Measurements from ENCODE around the gene MYH2. TPM values are rescaled to one million over a fixed set of nuclear protein-coding genes. Genes with fewer than 3 reads are reported as not detected.

Gene MYH2
- 42.5 TPM for total RNA-seq
- 10 to 100 TPM in 7 of 8 donors, 1 to 10 TPM in 1; 4.1 to 53.3 (median 25.7) TPM for polyA plus RNA-seq (ENCODE audit: insufficient read depth in 1 of 8, insufficient read length in 8 of 8, low replicate concordance in 1 of 8)
- long read RNA-seq, donor 1, partial matches to known transcripts: 13 of 13 reads
- long read RNA-seq, donor 1, other reads (novel, unspliced or antisense): 0 of 13 reads
- long read RNA-seq, donor 2: 0 reads
- long read RNA-seq, donor 3: 0 reads
- long read RNA-seq, donor 4: 0 reads
- long read RNA-seq, donor 5, partial matches to known transcripts: 10 of 11 reads
- long read RNA-seq, donor 5, other reads (novel, unspliced or antisense): 0 of 11 reads
- long read RNA-seq, donor 6: 0 reads
- long read RNA-seq, donor 7: 0 reads
- long read RNA-seq, donor 8, partial matches to known transcripts: 17 of 17 reads
- long read RNA-seq, donor 8, other reads (novel, unspliced or antisense): 0 of 17 reads
- long read RNA-seq, donor 9, full-length matches to known transcripts: 1 of 1 reads
- long read RNA-seq, donor 9, partial matches to known transcripts: 0 of 1 reads
- long read RNA-seq, donor 9, other reads (novel, unspliced or antisense): 0 of 1 reads
- long read RNA-seq, donor 10: 0 reads
- long read RNA-seq, donor 11: 0 reads

DNA sequence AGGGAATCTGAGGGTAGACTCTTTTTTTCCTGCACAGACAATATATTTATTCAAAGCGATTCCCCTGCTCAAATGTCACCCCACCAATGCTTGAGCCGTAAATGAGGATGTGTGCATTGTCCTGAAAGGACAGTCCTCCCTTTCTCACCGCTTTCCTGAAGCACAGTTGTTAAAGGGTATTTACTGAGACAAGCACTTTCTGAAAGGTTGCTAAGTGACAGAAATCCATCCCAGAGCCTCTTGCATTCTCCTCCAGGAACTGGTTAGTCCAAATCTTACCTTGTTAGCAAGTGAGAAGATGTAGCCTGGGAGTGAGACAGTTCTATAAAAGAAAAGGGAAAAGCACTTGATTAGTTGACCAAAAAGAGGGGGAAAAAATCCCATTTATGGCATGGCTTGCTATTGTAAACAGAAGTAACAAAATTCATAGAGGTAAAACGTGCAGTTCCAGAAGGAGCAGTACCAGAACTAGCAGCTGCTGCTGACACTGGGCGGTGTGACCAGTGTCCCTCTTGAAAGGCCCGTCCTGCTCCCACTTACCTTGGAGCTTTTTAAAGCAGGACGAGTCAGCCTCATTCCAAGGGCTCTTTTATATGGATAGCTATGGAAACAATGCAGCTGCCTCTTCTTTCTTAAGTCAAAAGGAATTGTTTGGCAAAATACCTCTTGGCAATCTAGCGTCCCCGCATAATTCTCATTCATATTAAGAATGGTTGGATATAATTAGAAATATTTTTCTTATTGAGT, at the start of gene MYH2:
Gene MYH2, minus strand, starts transcription at position 563 of the 747 bp plus-strand sequence. CDS start 1,738 bp downstream, outside the sequence.
- no peak within 1 kb of the TSS for H3K4me3 ChIP-seq (ENCODE audit: low read length)
- no peaks in the 10 kb centered on the region for H3K27me3 ChIP-seq (ENCODE audit: control insufficient read depth, insufficient read depth, low read length)
- H3K4me1 ChIP-seq (ENCODE audit: control insufficient read depth, insufficient read depth, low read length): peaks cover 8% of the 10 kb centered on the region
- peak; percentile 42 for DNase-seq
- 4% methylated on average over 4 of the region's 9 CpGs for WGBS (ENCODE audit: insufficient coverage)
- no peaks in the 10 kb centered on the region for H3K9me3 ChIP-seq (replicated peaks; ENCODE audit: control insufficient read depth, low read depth, low read length)
- no peaks in the 10 kb centered on the region for H3K36me3 ChIP-seq (ENCODE audit: control insufficient read depth, insufficient read depth, low read length)
- H3K27ac ChIP-seq (ENCODE audit: low read length): no peak within 1 kb of the TSS

DNA sequence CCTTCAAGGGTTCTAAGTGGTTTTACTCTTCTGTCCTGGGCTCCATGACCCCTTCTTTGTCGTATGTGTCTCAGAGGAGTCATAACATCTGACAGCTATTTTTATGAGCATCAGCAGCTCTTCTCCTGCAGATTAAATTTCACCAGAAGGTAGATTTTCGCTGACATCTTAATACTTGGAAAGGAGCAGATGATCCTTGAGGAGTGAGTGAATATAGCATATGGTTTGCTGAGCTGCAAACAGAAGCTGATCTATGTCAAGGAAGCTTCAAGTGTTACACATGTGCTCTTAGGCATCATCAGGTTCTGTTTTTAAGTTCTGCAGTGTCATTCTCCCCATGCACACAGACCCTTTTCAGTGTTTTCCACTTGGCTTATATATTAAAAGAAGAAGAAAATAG, 49.2 kb upstream of the MYH2 start:
- H3K27me3 ChIP-seq (ENCODE audit: control insufficient read depth, insufficient read depth, low read length): no peaks in the 10 kb centered on the region
- H3K36me3 ChIP-seq (ENCODE audit: control insufficient read depth, insufficient read depth, low read length): no peaks in the 10 kb centered on the region
- H3K4me1 ChIP-seq (ENCODE audit: control insufficient read depth, insufficient read depth, low read length): peaks cover 24% of the 10 kb centered on the region
- no peak overlapping the region for H3K4me3 ChIP-seq (ENCODE audit: low read length)
- peak overlapping the region; percentile 31 for H3K27ac ChIP-seq (ENCODE audit: low read length)
- H3K9me3 ChIP-seq (replicated peaks; ENCODE audit: control insufficient read depth, low read depth, low read length): no peaks in the 10 kb centered on the region
- peak; percentile 67 for DNase-seq
- WGBS (ENCODE audit: insufficient coverage): no CpG with 5 or more reads among the region's 2 CpGs

DNA sequence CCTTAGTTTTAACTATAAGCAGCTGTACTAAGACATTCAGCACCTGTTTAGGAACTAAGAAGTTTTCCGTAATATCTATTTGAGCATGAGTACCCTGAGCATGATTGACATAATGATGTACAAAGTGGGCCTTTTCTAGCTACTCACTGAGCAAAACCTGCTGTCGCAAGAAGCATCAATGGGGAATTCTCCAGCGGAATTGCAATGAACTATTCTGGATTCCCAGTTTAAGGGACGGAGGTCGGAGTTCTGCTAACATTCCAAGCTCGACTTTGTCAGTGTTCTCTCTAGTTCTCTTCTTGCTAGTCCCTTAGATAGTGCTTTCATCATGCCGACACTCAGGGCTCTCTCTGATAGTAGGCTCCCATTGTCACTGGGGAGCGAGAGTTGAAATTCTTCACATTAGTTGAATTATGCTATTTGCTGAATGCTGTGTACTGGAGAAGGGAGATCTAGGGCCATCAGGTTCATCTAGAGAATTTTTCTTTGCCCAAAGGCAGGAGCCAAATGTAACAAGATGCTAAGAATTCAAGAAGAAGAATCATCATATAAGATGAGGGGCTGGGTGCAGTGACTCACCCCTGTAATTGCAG, 40.2 kb upstream of the MYH2 start:
- Histone ChIP-seq H3K4me1 (ENCODE audit: control insufficient read depth, insufficient read depth, low read length) (no peaks in the 10 kb centered on the region), H3K4me3 (ENCODE audit: low read length) (no peak overlapping the region), H3K27me3 (ENCODE audit: control insufficient read depth, insufficient read depth, low read length) (no peaks in the 10 kb centered on the region), H3K9me3 (replicated peaks; ENCODE audit: control insufficient read depth, low read depth, low read length) (no peaks in the 10 kb centered on the region), H3K27ac (ENCODE audit: low read length) (no peak overlapping the region), H3K36me3 (ENCODE audit: control insufficient read depth, insufficient read depth, low read length) (no peaks in the 10 kb centered on the region)
- DNase-seq: no peak
- 90% methylated on average over 7 of the region's 8 CpGs for WGBS (ENCODE audit: insufficient coverage)

DNA sequence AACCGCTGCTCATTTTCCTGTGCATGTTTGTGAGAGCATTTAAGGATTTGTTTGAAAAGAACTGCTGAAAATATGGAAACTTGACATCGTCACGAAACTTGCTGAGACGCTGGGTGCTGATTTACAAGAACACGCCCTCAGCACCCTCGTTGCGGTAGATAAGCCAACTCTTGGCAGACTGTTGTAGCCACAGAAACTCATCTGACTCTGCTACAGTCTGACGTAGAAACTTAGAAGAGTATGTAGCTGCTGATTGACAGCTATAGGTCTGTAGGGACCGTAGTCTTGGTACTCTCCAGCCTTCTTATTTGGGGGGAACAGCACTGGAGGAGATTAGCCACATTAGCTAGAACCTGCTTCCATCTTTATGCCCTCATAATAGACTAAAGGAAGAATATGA, 36.1 kb upstream of the MYH2 start:
- Histone ChIP-seq H3K36me3 (ENCODE audit: control insufficient read depth, insufficient read depth, low read length) (no peaks in the 10 kb centered on the region), H3K27ac (ENCODE audit: low read length) (no peak overlapping the region), H3K9me3 (replicated peaks; ENCODE audit: control insufficient read depth, low read depth, low read length) (no peaks in the 10 kb centered on the region), H3K4me3 (ENCODE audit: low read length) (no peak overlapping the region), H3K27me3 (ENCODE audit: control insufficient read depth, insufficient read depth, low read length) (no peaks in the 10 kb centered on the region), H3K4me1 (ENCODE audit: control insufficient read depth, insufficient read depth, low read length) (no peaks in the 10 kb centered on the region)
- WGBS (ENCODE audit: insufficient coverage): 74% methylated on average over 7 of the region's 9 CpGs
- no peak for DNase-seq

DNA sequence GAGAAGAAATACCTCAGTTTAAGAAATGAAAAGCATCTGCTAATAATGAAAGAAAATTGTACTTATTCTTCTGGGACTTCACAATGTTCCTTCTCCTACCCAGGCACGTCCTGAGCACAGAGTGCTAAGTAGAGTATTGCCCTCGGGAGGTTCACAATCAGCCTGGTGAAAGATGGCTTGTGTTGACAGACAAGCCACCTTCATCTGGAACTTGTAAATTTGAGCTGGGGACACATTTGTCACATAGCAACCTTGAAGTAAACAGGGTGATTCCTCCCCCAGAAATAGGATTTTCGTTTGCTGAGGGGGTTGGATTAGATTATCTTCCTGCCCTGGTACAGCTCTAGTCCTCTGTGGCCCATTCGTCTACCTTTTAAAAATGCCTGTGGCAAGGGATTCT, 34.4 kb upstream of the MYH2 start:
- no peak overlapping the region for H3K4me3 ChIP-seq (ENCODE audit: low read length)

DNA sequence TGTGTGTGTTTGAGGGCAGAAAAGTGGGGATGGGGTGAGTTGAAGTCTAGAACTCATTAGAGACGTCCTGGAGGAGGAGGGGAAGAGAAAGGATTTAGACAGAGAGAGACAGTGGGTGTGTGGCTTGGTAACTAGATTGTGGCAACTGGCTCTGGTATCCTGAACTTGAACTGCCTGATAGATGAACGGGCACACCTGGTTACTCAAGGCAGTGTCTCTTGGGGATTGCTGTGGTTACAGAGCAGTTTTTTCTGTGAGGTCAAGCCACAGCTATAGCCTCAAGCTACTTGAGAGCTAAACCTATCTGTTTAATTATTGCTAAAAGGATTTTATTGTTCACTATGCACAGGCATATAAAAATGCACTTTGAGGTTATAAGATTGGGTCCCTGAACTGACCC, 29.8 kb upstream of the MYH2 start:
- no peak for DNase-seq
- Histone ChIP-seq H3K4me1 (ENCODE audit: control insufficient read depth, insufficient read depth, low read length) (no peaks in the 10 kb centered on the region), H3K27ac (ENCODE audit: low read length) (no peak overlapping the region), H3K36me3 (ENCODE audit: control insufficient read depth, insufficient read depth, low read length) (no peaks in the 10 kb centered on the region), H3K27me3 (ENCODE audit: control insufficient read depth, insufficient read depth, low read length) (no peaks in the 10 kb centered on the region), H3K4me3 (ENCODE audit: low read length) (no peak overlapping the region), H3K9me3 (replicated peaks; ENCODE audit: control insufficient read depth, low read depth, low read length) (no peaks in the 10 kb centered on the region)
- WGBS (ENCODE audit: insufficient coverage): 53% methylated on average over 1 of the region's 2 CpGs

More for the DNA sequence above, 34.4 kb upstream of the MYH2 start:
- Histone ChIP-seq H3K9me3 (replicated peaks; ENCODE audit: control insufficient read depth, low read depth, low read length) (no peaks in the 10 kb centered on the region), H3K4me1 (ENCODE audit: control insufficient read depth, insufficient read depth, low read length) (no peaks in the 10 kb centered on the region), H3K36me3 (ENCODE audit: control insufficient read depth, insufficient read depth, low read length) (no peaks in the 10 kb centered on the region), H3K27me3 (ENCODE audit: control insufficient read depth, insufficient read depth, low read length) (no peaks in the 10 kb centered on the region), H3K27ac (ENCODE audit: low read length) (no peak overlapping the region)
- no CpG with 5 or more reads among the region's 4 CpGs for WGBS (ENCODE audit: insufficient coverage)
- DNase-seq: no peak

DNA sequence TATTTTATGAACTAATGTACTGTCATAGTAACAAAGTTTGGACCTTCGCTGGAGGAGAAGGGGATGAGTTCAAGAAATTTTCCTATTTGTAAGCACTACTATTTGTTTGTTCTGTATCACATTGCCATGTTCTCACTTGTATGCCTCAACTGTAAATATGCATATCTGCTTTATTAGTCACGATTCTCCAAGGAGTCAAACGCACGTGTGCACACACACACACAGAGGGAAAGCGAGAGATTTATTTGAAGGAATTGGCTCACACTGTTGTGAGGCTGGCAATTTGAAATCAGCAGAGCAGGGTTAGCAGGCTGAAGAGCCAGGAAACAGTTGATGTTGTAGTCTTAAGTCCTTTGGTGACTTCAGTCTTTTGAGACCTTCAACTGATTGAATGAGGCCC, 24.9 kb upstream of the MYH2 start:
- H3K27me3 ChIP-seq (ENCODE audit: control insufficient read depth, insufficient read depth, low read length): no peaks in the 10 kb centered on the region
- no peaks in the 10 kb centered on the region for H3K4me1 ChIP-seq (ENCODE audit: control insufficient read depth, insufficient read depth, low read length)
- H3K36me3 ChIP-seq (ENCODE audit: control insufficient read depth, insufficient read depth, low read length): no peaks in the 10 kb centered on the region
- 56% methylated on average over 4 of the region's 5 CpGs for WGBS (ENCODE audit: insufficient coverage)
- no peak overlapping the region for H3K4me3 ChIP-seq (ENCODE audit: low read length)
- no peak for DNase-seq
- no peak overlapping the region for H3K27ac ChIP-seq (ENCODE audit: low read length)
- H3K9me3 ChIP-seq (replicated peaks; ENCODE audit: control insufficient read depth, low read depth, low read length): no peaks in the 10 kb centered on the region

DNA sequence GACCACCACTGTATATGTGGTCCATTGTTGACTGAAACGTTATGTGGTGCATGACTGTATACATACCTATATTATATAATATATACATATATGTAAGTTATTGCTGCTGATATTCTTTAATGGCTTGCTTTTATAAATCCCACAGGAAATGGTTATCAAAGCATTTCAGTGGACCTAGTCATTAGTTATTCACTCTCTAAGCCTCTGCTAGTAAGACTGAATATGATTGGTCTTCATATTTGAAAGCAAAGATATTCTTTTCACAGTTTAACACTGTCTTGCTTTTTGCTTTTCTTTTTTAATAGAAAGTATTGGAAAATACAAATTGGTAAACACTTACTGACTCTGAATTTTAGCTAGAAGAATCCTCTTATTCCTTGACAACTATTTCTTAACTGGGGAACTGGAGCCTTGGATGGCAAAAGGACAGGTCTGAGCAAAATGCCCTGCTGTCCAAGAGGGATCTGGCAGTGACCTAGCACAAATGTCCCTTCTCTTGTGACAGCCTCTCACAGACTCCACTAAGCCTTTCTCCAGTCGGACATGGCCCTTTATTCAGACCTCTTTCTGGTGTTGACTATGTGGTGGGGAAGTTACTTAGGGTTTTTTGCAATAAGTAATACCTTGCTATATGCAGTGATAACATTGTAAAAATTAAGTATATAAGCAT, 14.7 kb upstream of the MYH2 start:
- whole genome bisulfite sequencing (ENCODE audit: insufficient coverage): no CpG with 5 or more reads among the region's 2 CpGs
- Histone ChIP-seq H3K9me3 (replicated peaks; ENCODE audit: control insufficient read depth, low read depth, low read length) (no peaks in the 10 kb centered on the region), H3K27me3 (ENCODE audit: control insufficient read depth, insufficient read depth, low read length) (no peaks in the 10 kb centered on the region), H3K27ac (ENCODE audit: low read length) (no peak overlapping the region), H3K36me3 (ENCODE audit: control insufficient read depth, insufficient read depth, low read length) (no peaks in the 10 kb centered on the region), H3K4me3 (ENCODE audit: low read length) (no peak overlapping the region), H3K4me1 (ENCODE audit: control insufficient read depth, insufficient read depth, low read length) (no peaks in the 10 kb centered on the region)
- DNase-seq: no peak

DNA sequence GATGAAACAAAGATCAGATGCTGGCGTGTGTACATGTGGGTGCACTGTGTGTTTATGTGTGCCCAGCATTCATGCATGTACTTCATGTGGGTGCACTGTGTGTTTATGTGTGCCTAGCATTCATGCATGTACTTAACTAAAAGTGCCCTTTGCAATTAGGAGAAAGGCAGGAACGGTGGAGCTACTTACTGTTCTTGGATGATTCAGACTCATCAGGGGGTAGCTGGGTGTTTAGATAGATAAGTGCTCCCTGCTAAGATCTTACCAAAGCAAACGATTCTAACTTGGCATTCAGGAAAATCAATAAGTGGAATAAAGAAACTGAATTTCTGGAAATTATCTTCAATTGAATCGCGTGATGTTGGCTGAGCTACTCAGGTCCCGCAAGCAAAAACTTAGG, 8.6 kb upstream of the MYH2 start:
- no peaks in the 10 kb centered on the region for H3K36me3 ChIP-seq (ENCODE audit: control insufficient read depth, insufficient read depth, low read length)
- no peak overlapping the region for H3K4me3 ChIP-seq (ENCODE audit: low read length)
- WGBS (ENCODE audit: insufficient coverage): 90% methylated on average over 4 of the region's 6 CpGs
- no peaks in the 10 kb centered on the region for H3K9me3 ChIP-seq (replicated peaks; ENCODE audit: control insufficient read depth, low read depth, low read length)
- no peak for DNase-seq
- no peaks in the 10 kb centered on the region for H3K27me3 ChIP-seq (ENCODE audit: control insufficient read depth, insufficient read depth, low read length)
- no peak overlapping the region for H3K27ac ChIP-seq (ENCODE audit: low read length)
- peaks cover 5% of the 10 kb centered on the region for H3K4me1 ChIP-seq (ENCODE audit: control insufficient read depth, insufficient read depth, low read length)

All from muscle of leg (tissue), 16 donors.